Chondrocyte (in vitro differentiated cells): ENCODE measurements around the gene SP5. TPM values are rescaled to one million over a fixed set of nuclear protein-coding genes. Genes with fewer than 3 reads are reported as not detected.

Source experiments
- DNase-seq: peaks from one replicate; pipeline ENCODE4 v3.0.0; 2021; ENCODE audit warnings: mixed read lengths, low spot score
- H3K27ac Mint-ChIP-seq: one replicate; pipeline ENCODE4 v1.8.0; 2021; ENCODE audit warnings: mild to moderate bottlenecking, moderate library complexity, mixed read lengths; ENCODE audit not compliant: unreplicated experiment
- H3K27me3 Mint-ChIP-seq: 2 replicates; pipeline ENCODE4 v1.8.0; 2021; ENCODE audit warnings: low read depth, mixed read lengths
- H3K36me3 Mint-ChIP-seq: 2 replicates; pipeline ENCODE4 v1.8.0; 2021; ENCODE audit warnings: low read depth, mixed read lengths
- H3K4me1 Mint-ChIP-seq: 2 replicates; pipeline ENCODE4 v1.8.0; 2021; ENCODE audit warnings: low read depth, mild to moderate bottlenecking, mixed read lengths
- H3K4me3 Mint-ChIP-seq: one replicate; pipeline ENCODE4 v1.8.0; 2021; ENCODE audit warnings: mild to moderate bottlenecking, moderate library complexity, mixed read lengths; ENCODE audit not compliant: unreplicated experiment
- H3K9me3 Mint-ChIP-seq: 2 replicates; pipeline ENCODE4 v1.8.0; 2021; ENCODE audit warnings: low read depth, mixed read lengths
- total RNA-seq: library from RNA; stranded (reverse); gene quantifications from 3 replicates; pipeline ENCODE4 v1.2.1, GENCODE V29; 2021
- TF ChIP-seq, protein P1 (sequence below): fragments of 200-600 bp; sonication (generic); IDR thresholded peaks from 2 replicates; pipeline ENCODE4 v1.5.0; 2021; ENCODE audit warnings: antibody characterized with exemption, mild to moderate bottlenecking, moderate library complexity

SP5 gene
- total RNA-seq, 1 donor from 2014 or later = not detected

DNA sequence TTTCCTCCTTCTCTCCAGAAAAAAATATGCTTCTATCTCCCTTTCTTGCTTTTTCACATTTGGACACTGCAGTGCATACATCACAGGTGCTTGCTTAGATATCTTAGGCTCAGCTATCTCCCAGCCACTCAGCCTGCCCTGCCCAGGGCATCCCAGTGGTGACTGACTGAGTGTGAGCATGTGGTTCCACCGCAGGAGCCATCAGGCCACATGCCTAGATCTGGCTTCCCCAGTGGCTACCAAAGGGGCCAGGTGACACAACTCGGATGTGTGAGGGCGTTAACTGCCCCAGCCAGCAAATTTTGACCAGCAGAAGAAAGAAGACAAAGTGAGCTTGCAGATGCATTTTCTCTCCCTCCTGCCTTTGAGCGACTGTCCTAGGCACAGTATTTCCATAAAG is 25.5 kb downstream of the SP5 start:
- Mint-ChIP-seq H3K36me3 (no peaks in the 10 kb centered on the region), H3K4me3 (no peak overlapping the region), H3K4me1 (peaks cover 18% of the 10 kb centered on the region), H3K27ac (no peak overlapping the region), H3K9me3 (peaks cover 6% of the 10 kb centered on the region), H3K27me3 (peaks cover 3% of the 10 kb centered on the region)
- TF ChIP-seq, protein P1, sequence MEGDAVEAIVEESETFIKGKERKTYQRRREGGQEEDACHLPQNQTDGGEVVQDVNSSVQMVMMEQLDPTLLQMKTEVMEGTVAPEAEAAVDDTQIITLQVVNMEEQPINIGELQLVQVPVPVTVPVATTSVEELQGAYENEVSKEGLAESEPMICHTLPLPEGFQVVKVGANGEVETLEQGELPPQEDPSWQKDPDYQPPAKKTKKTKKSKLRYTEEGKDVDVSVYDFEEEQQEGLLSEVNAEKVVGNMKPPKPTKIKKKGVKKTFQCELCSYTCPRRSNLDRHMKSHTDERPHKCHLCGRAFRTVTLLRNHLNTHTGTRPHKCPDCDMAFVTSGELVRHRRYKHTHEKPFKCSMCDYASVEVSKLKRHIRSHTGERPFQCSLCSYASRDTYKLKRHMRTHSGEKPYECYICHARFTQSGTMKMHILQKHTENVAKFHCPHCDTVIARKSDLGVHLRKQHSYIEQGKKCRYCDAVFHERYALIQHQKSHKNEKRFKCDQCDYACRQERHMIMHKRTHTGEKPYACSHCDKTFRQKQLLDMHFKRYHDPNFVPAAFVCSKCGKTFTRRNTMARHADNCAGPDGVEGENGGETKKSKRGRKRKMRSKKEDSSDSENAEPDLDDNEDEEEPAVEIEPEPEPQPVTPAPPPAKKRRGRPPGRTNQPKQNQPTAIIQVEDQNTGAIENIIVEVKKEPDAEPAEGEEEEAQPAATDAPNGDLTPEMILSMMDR = no peak
- no peak for DNase-seq

DNA sequence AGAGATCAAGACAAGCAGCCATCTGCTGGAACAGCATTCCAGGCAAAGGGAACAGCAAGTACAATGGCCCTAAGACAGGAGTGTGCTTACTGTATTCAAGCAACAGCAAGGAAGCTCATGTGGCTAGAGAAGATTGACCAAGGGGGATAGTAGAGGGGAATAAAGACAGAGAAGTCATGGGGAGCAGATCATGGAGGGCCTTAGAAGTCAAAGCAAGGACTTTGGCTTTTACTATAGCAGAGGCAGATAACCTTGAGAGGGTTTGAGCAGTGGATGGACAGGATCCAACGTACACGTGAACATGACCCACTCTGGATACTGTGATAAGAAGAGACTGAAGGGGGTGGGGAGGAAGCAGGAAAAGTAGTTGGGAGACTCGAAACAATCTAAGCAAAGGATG is 26.9 kb downstream of the SP5 start:
- Mint-ChIP-seq H3K27me3 (peaks cover 3% of the 10 kb centered on the region), H3K4me3 (no peak overlapping the region), H3K4me1 (peaks cover 18% of the 10 kb centered on the region), H3K9me3 (peaks cover 3% of the 10 kb centered on the region), H3K36me3 (no peaks in the 10 kb centered on the region), H3K27ac (no peak overlapping the region)
- TF ChIP-seq, protein P1 = no peak
- no peak for DNase-seq

DNA sequence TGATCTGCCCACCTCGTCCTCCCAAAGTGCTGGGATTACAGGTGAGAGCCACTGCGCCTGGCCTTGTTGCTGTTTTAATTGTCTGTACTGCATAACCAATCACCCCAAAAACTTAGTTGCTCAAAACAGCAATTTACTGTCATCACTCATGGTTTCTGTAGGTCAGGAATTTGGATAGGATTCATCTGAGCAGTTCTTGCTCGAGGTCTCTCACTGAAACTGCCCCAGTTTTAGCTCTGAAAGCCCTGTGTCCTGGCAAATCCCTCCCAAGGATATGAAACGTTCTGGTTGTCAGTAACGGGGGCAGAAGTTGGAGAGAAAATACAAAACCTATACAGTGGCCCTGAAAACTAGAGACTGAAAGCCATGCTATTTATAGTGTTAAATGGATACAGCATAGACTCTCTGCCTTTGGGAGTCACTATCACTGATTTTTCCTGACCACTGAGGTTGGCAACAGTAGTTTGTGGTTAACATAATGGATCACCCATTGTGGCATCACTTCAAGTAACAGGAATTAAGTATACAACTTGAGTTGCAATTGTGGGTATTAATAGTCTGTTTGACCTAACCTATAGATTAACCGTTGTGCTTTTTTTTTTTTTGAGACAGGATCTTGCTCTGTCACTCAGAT is 27.9 kb downstream of the SP5 start:
- TF ChIP-seq, protein P1 = no peak
- DNase-seq = no peak
- no peak overlapping the region for H3K4me3 Mint-ChIP-seq
- H3K27ac Mint-ChIP-seq = no peak overlapping the region
- no peaks in the 10 kb centered on the region for H3K9me3 Mint-ChIP-seq
- H3K4me1 Mint-ChIP-seq = peaks cover 15% of the 10 kb centered on the region
- no peaks in the 10 kb centered on the region for H3K36me3 Mint-ChIP-seq
- peaks cover 11% of the 10 kb centered on the region for H3K27me3 Mint-ChIP-seq

DNA sequence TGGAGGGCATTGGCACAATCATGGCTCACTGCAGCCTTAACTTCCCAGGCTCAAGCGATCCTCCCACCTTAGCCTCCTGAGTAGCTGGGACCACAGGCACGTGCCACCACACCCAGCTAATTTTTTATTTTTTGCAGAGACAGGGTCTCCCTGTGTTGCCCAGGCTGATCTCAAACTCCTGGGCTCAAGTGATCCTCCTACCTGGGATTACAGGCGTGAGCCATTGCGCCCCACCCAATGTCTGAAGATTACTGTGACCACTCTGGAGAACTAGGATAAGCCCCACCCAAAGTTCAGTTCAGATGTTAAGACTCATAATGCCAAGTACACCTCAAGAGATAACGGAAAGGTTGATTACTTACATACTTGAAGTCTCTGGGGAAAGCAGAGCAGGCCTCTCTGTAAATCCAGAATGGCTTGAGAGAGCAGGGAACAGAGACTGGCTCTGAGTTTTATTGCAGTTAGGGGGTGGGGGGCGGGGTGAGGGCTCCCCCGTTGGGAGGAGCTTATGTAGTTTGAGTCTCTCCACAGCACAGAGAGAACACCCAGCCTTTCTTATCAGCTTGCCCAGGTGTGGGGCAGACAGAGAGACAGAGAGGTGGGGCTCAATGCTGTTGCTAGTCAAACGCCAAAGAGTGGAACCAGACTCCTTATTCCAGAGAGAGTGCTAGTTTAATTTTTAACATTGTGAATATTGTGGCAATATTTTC is 28.5 kb downstream of the SP5 start:
- Mint-ChIP-seq H3K4me3 (no peak overlapping the region), H3K4me1 (peaks cover 10% of the 10 kb centered on the region), H3K27me3 (peaks cover 12% of the 10 kb centered on the region), H3K36me3 (no peaks in the 10 kb centered on the region), H3K9me3 (no peaks in the 10 kb centered on the region), H3K27ac (no peak overlapping the region)
- TF ChIP-seq, protein P1 = no peak
- DNase-seq = no peak

DNA sequence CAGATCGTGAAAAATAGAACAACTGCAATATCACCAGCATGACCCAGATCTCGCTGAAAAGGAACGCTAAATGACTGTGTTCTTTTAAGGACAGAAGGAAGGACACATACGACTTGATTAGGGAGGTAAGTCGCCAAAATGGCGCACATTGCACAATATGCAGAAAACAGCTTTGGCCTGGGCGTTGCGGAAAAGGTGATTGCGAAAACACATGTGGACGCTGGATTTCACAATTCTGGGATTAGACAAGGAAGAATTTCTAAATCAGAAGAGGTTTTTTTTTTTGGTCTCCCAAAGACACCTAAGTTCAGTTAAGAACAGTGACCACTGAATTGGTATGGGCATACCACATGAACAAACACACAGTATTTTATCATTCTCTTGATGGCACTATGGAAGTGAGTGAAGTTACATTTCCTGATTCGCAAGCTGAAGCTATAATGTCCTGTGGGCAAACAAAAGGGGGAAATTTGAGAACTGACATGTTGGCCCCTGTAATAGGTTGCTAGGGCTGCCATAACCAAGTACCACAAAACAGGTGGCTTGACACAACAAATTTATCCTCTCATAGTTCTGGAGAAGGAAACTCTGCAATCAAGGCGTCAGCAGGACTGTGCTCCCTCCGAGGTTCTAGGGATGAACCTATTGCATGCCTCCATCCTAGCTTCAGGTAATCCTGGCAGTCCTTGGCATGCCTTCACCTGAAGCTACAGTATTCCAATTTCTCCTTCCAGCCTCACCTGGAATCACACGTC is 29.3 kb downstream of the SP5 start:
- Mint-ChIP-seq H3K4me3 (no peak overlapping the region), H3K4me1 (peaks cover 3% of the 10 kb centered on the region), H3K9me3 (no peaks in the 10 kb centered on the region), H3K36me3 (no peaks in the 10 kb centered on the region), H3K27ac (no peak overlapping the region), H3K27me3 (peaks cover 18% of the 10 kb centered on the region)
- TF ChIP-seq, protein P1 = no peak
- no peak for DNase-seq
